GM12801 (cell line): Measurements from ENCODE around the gene C13orf46.

Source experiments
- TF ChIP-seq, protein P1 (sequence below): IDR thresholded peaks from one replicate; pipeline ENCODE4 v1.5.1; 2011; ENCODE audit warnings: control low read depth; ENCODE audit not compliant: insufficient read length; ENCODE audit errors: extremely low read depth

Gene C13orf46

DNA sequence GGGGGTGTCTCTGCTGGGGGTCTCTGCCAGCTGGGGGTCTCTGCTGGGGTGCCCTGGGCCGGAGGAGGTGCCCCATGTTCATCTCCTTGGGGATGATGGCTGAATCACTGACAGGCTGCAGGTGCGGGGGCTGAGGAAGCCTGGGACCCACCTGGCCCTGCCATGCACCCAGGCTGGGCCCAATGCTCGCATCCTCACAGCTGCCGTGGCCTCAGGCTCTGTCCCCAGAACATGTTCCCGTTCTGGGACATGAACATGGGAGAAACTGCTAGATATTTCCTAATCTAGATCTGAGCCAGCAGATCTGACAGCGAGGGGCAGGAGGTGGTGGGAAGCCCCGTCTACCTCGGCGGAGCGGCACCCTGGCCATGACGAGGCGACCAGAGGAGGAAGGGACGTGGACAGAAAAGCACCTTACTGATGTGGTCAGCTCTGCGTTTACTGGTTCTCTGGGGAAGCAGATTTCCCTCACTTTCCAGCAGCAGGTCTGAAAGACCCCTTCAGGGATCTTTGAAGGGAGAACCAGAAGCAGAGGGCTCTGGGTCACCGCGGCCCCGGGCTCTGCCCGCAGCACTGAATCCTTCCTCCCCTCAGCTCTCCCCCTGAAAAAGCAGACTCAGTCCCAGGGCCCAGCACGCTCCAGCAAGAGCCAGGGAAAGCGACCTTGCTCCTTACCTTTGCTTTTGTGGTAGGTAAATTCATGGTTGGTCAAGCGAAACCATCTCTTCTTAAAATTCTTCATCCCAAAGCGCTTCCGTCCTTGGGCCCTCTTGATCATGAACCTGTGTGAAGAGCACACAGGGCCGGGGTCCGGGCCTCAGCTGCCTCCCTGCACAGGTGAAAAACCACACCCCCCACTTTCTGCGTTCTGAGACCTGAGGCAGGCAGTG lies 26.5 kb upstream of the C13orf46 start:
- TF ChIP-seq, protein P1, sequence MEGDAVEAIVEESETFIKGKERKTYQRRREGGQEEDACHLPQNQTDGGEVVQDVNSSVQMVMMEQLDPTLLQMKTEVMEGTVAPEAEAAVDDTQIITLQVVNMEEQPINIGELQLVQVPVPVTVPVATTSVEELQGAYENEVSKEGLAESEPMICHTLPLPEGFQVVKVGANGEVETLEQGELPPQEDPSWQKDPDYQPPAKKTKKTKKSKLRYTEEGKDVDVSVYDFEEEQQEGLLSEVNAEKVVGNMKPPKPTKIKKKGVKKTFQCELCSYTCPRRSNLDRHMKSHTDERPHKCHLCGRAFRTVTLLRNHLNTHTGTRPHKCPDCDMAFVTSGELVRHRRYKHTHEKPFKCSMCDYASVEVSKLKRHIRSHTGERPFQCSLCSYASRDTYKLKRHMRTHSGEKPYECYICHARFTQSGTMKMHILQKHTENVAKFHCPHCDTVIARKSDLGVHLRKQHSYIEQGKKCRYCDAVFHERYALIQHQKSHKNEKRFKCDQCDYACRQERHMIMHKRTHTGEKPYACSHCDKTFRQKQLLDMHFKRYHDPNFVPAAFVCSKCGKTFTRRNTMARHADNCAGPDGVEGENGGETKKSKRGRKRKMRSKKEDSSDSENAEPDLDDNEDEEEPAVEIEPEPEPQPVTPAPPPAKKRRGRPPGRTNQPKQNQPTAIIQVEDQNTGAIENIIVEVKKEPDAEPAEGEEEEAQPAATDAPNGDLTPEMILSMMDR = no peak

DNA sequence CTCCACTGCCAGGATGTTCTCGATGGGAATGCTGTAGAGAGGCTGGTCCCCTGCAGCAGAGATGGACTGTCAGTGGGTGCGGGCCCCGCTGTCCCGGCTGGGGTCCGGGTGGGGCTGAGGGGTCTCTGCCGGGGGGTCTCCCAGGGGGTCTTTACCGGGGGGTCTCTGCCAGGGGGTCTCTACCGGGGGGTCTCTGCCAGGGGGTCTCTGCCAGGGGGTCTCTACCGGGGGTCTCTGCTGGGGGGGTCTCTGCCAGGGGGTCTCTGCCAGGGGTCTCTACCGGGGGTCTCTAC lies 25.7 kb upstream of the C13orf46 start:
- TF ChIP-seq, protein P1 = no peak

DNA sequence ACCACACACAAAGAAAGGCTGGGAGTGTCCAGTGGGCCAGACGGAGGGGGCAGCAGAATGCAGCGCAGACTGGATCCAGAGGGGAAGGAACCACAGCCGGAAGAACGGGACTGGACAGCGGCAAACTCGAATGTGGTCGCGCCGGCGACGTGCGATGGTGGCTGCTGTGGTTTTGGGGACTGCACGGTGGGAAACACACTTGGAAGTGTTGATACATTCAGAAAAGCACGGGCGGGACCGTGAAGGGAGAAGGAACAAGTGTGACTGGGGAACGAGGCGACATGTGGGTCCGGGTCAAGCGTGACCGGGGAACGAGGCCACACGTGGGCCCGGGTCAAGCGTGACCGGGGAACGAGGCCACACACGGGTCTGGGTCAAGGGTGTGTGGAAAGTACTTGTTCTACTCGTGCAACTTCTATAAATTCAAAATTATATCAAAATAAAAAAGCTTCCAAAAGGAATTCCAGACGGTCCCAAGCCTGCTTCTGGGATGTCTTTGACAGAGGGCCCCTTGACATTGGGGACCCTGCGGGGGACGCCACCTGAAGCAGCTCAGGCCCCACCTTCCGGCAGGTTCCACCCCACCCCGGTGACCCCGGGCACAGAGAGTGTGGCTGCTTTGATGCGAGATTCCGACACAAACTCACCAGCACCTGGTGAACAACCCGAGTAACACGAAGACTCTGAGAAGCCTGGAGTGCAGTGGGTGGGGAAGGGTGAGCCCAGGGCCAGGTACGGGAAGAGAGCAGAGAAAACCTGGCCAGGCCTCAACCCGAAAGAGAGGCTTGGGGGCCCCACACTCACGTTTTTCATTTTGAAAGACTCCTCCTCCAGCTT lies 25.1 kb upstream of the C13orf46 start:
- TF ChIP-seq, protein P1 = no peak

DNA sequence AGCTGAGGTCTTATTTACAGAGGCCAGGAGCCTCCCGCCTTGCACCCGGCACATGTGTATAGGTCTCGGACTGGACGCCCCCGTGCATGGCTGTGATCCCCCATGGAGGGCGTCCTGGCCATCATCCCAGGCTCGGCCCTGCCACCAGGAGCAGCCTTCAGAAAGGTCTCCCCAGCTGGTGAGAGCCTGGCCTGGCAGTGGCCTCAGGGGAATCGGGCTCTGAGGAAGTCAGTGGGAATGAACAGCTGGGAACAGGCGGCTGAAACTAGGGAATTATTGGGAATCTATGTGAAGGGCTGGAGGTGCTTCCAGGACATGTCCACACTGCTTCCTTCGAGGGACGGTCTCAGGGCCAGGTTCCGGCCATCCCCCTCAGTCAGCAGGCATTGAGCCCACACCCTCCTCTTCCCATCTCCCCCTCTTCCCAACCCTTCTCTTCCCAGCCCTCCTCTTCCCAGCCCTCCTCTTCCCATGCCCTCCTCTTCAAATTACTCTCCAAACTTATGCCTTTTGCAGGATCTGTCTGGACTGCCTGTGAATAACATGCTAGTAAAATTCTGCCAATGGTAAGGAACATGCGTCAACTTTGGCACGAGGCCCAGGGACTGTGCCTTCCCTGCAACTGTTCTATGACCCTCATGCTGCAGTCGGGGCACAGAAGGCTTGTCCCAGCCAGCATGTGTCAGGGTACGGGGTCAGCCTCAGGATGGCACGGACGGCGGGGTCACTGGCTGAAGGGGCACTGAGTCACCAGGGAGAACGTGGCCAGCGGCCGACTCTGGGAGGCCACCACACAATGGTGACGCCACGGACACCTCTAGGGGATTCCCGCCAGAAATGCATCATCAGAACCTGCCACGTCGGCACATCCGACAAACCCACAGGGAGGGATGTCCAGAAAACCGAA lies 24.2 kb upstream of the C13orf46 start:
- TF ChIP-seq, protein P1 = no peak

DNA sequence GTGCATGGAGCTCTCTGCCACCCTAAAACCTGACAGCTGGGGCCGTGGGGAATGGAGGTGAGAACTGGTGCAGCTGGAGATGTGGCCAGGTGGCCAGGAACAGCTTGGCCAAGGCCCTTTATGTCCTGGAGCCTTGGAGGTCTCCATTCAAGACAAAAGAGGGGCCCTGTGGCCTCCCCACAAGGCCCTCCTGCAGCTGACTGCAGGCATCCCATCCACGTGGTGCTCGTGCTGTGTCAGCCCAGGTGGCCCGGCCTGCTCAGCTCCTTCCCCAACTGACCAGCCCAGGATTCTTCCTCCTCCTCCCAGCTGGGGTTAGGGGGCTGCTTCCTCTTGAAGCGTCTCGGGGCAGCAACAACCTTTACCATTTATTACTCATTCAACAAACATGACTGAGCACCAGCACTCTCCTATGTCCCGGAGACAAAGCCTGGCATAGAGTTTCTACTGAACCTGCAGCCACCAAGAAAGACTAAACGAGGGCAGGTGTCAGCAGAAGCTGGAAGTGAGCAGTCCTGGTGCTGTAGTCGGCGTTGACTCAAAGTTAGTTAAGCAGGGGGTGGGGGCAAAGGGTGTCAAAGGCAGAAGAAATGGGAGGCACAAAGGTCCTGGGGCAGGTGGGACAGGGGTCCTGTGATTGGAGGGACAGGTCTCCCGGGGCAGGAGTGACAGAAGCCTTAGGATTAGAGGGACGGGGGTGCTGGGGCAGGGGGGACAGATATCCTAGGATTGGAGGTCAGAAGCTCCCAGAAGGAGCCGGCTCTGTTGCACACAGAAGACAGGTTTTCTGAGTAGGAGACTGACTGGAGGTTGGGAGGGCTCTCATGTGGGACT lies 23.3 kb upstream of the C13orf46 start:
- TF ChIP-seq, protein P1 = no peak

DNA sequence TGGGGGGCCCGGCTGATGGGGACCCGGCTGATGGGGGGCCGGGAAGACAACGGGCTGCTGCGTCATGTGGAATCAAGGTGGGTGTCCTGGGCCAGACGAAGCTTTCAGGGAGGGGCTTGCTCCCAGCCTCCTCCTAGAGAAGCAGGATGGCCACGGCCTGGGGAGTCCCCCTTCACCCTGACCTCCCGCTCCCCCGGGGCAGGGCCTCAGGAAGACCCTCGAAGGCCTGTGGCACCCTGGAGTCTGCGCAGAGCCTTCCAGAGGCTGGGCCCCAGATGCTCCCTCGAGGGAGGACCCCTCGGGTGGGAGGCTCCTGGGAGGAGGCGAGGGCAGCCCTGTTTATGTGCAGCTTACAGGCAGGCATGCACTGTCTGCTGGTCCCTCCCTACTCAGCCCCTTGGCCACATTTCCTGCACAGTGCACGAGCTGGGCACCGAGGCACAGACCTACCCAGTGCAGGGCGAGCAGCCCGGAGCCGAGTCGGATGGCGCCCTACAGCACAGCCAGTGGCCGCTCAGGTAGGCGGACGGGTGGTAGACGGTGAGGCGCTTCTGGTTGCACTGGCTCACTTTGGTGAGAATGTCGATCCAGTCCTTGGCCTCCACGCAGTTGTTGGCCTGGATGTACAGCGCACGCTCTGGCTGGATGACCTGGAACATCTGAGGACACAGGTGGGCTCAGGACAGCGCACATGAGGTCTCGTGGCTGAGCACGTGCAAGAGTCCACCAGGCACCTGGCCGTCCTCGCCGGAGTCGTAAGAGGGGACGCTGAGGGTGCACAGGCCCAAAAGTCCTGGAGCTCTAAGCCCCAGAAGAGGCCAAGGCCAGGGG lies 22.4 kb upstream of the C13orf46 start:
- TF ChIP-seq, protein P1 = no peak
